ENCODE data around the gene KCNJ3.

The KCNJ3 gene

DNA sequence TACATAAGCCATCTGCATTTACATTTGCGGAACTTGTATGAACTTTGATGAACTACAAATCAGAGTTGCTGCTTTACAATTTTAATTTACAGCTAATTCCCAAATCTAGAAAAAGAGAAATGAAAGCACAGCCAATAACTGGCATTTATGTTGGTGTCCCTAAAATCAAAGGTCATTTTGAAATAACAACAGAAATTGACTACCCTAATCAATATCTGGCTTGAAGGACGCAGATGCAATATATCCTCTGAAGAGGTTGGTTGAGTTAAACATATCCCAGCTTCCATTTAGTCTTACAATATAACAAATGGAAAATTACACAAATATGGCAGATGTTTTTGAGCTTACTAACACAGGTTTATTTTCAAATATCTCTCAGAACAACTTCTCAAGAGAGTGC lies 177.5 kb downstream of the KCNJ3 start:
- no peaks in the 10 kb centered on the region for H3K79me2 ChIP-seq (ENCODE audit: low read length)

DNA sequence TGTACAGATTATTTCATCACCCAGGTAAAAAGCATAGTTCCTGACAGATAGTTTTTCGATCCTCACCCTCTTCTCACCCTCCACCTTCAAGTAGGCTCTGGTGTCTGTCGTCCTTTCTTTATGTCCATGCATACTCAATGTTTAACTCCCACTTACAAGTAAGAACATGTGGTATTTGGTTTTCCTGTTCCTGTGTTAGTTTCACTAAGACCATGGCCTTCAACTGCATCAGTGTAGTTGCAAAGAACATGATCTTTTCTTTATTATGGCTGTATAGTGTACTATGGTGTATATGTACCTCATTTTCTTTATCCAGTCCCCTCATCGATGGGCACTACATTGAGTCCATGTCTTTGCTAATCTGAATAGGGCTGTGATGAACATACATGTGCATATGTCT lies 184.2 kb downstream of the KCNJ3 start:
- Histone ChIP-seq H3K79me2 (ENCODE audit: low read length) (no peaks in the 10 kb centered on the region), H3K4me3 (ENCODE audit: low read length) (no peak overlapping the region), H4K20me1 (ENCODE audit: insufficient read depth, low read length) (no peaks in the 10 kb centered on the region), H3F3A (ENCODE audit: insufficient read depth, low read length) (no peaks in the 10 kb centered on the region), H3K9me2 (replicated peaks; ENCODE audit: insufficient read depth, low read length) (no peaks in the 10 kb centered on the region), H3K9ac (ENCODE audit: low read length) (no peak overlapping the region), H3K27ac (ENCODE audit: low read length) (no peak overlapping the region), H2AFZ (ENCODE audit: low read length) (no peak overlapping the region), H3K27me3 (replicated peaks; ENCODE audit: insufficient read depth, low read length) (no peaks in the 10 kb centered on the region), H3K9me3 (replicated peaks; ENCODE audit: insufficient read depth, low read length) (no peaks in the 10 kb centered on the region), H3K4me1 (ENCODE audit: low read length) (no peaks in the 10 kb centered on the region), H3K4me2 (ENCODE audit: low read depth, low read length) (no peak overlapping the region), H3K36me3 (replicated peaks; ENCODE audit: insufficient read depth, low read length) (no peaks in the 10 kb centered on the region)
- TF ChIP-seq EZH2phosphoT487 (IDR thresholded peaks at IDR 0.05; ENCODE audit: low read length) (no peak), EZH2 (optimal IDR thresholded peaks at IDR 0.05; ENCODE audit: low read depth, low read length) (no peak)
- TF ChIP-seq, protein P1, sequence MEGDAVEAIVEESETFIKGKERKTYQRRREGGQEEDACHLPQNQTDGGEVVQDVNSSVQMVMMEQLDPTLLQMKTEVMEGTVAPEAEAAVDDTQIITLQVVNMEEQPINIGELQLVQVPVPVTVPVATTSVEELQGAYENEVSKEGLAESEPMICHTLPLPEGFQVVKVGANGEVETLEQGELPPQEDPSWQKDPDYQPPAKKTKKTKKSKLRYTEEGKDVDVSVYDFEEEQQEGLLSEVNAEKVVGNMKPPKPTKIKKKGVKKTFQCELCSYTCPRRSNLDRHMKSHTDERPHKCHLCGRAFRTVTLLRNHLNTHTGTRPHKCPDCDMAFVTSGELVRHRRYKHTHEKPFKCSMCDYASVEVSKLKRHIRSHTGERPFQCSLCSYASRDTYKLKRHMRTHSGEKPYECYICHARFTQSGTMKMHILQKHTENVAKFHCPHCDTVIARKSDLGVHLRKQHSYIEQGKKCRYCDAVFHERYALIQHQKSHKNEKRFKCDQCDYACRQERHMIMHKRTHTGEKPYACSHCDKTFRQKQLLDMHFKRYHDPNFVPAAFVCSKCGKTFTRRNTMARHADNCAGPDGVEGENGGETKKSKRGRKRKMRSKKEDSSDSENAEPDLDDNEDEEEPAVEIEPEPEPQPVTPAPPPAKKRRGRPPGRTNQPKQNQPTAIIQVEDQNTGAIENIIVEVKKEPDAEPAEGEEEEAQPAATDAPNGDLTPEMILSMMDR (IDR thresholded peaks at IDR 0.05; ENCODE audit: low read length) = no peak
- no peak for DNase-seq

More for the DNA sequence above, 177.5 kb downstream of the KCNJ3 start:
- Histone ChIP-seq H3F3A (ENCODE audit: insufficient read depth, low read length) (no peaks in the 10 kb centered on the region), H4K20me1 (ENCODE audit: insufficient read depth, low read length) (no peaks in the 10 kb centered on the region), H3K36me3 (replicated peaks; ENCODE audit: insufficient read depth, low read length) (no peaks in the 10 kb centered on the region), H3K9me2 (replicated peaks; ENCODE audit: insufficient read depth, low read length) (no peaks in the 10 kb centered on the region), H3K4me3 (ENCODE audit: low read length) (no peak overlapping the region), H3K9ac (ENCODE audit: low read length) (no peak overlapping the region), H3K9me3 (replicated peaks; ENCODE audit: insufficient read depth, low read length) (no peaks in the 10 kb centered on the region), H3K27ac (ENCODE audit: low read length) (no peak overlapping the region), H3K27me3 (replicated peaks; ENCODE audit: insufficient read depth, low read length) (no peaks in the 10 kb centered on the region), H2AFZ (ENCODE audit: low read length) (no peak overlapping the region), H3K4me2 (ENCODE audit: low read depth, low read length) (no peak overlapping the region), H3K4me1 (ENCODE audit: low read length) (no peaks in the 10 kb centered on the region)
- TF ChIP-seq EZH2phosphoT487 (IDR thresholded peaks at IDR 0.05; ENCODE audit: low read length) = no peak
- TF ChIP-seq, protein P1 (IDR thresholded peaks at IDR 0.05; ENCODE audit: low read length) = no peak
- no peak for TF ChIP-seq EZH2 (optimal IDR thresholded peaks at IDR 0.05; ENCODE audit: low read depth, low read length)
- DNase-seq = no peak

GRCh38 chr2:154886316-154886715 lies 187.8 kb downstream of the KCNJ3 start:
- no peak overlapping the region for H3K27ac ChIP-seq (ENCODE audit: low read length)
- DNase-seq = no peak
- H3K4me3 ChIP-seq (ENCODE audit: low read length) = no peak overlapping the region
- no peaks in the 10 kb centered on the region for H3K36me3 ChIP-seq (replicated peaks; ENCODE audit: insufficient read depth, low read length)
- H3K9me3 ChIP-seq (replicated peaks; ENCODE audit: insufficient read depth, low read length) = no peaks in the 10 kb centered on the region
- TF ChIP-seq EZH2 (optimal IDR thresholded peaks at IDR 0.05; ENCODE audit: low read depth, low read length) = no peak
- TF ChIP-seq EZH2phosphoT487 (IDR thresholded peaks at IDR 0.05; ENCODE audit: low read length) = no peak
- TF ChIP-seq, protein P1 (IDR thresholded peaks at IDR 0.05; ENCODE audit: low read length) = no peak
- H4K20me1 ChIP-seq (ENCODE audit: insufficient read depth, low read length) = no peaks in the 10 kb centered on the region
- H3K27me3 ChIP-seq (replicated peaks; ENCODE audit: insufficient read depth, low read length) = no peaks in the 10 kb centered on the region
- H3K9me2 ChIP-seq (replicated peaks; ENCODE audit: insufficient read depth, low read length) = no peaks in the 10 kb centered on the region
- H3K79me2 ChIP-seq (ENCODE audit: low read length) = no peaks in the 10 kb centered on the region
- no peaks in the 10 kb centered on the region for H3K4me1 ChIP-seq (ENCODE audit: low read length)
- H3K9ac ChIP-seq (ENCODE audit: low read length) = no peak overlapping the region
- H3K4me2 ChIP-seq (ENCODE audit: low read depth, low read length) = no peak overlapping the region
- no peak overlapping the region for H2AFZ ChIP-seq (ENCODE audit: low read length)
- H3F3A ChIP-seq (ENCODE audit: insufficient read depth, low read length) = no peaks in the 10 kb centered on the region
